KG1 (cell line): ENCODE results near the gene PFAS.
A peak's percentile ranks its signal among the peaks of the same experiment; 100 is the strongest.

Source experiments
- DNase-seq: peaks from one replicate; lab custom pipeline; 2025; lab: John Stamatoyannopoulos, UW

Gene PFAS

DNA sequence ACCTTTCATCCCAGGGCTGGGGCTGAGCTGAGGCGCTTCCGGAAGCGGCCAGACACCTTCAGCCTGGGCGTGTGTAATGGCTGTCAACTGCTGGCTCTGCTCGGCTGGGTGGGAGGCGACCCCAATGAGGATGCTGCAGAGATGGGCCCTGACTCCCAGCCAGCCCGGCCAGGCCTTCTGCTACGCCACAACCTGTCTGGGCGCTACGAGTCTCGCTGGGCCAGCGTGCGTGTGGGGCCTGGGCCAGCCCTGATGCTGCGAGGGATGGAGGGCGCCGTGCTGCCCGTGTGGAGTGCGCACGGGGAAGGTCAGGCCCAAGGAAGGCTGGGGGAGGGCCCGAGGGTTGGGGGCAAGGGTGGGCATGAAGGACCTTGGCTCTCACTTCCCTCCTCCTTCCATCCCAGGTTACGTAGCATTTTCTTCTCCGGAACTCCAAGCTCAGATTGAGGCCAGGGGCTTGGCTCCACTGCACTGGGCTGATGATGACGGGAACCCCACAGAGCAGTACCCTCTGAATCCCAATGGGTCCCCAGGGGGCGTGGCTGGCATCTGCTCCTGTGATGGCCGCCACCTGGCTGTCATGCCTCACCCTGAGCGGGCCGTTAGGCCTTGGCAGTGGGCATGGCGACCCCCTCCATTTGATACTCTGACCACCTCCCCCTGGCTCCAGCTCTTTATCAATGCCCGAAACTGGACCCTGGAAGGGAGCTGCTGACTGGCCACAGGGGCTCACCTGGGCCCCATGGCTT, 19.6 kb downstream of the PFAS start:
- no peak for DNase-seq

- DNase-seq, result no peak
These were observed 23.3 kb downstream of the PFAS start for GRCh38 chr17:8272421-8272820.

DNA sequence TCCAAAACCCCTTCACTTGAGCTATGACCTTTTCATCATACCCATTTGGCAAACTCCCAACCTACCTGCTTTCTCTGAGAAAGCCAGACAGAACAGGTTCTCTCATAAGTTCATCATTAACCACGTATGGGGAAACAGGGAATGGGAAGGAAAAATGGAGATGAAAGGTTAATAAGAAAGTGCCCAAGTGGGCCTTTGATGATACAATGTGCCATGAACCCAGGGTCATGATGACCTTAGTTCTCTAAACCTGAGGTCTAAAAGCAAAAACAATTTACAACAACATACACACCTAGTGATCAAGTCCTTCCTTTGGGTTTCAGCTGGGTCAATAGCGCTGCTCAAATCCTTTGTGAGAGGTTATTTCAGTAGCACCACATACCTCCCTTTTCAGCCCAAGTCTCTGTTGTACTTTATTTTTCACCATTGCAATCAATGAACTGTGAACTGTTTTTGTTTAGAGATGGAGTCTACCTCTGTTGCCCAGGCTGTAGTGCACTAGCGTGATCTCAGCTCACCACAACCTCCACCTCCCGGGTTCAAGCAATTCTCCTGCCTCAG, 24.9 kb downstream of the PFAS start:
- no peak for DNase-seq

GRCh38 chr17:8274816-8275215, 25.7 kb downstream of the PFAS start:
- no peak for DNase-seq

GRCh38 chr17:8275421-8276290, 26.6 kb downstream of the PFAS start:
- no peak for DNase-seq

DNA sequence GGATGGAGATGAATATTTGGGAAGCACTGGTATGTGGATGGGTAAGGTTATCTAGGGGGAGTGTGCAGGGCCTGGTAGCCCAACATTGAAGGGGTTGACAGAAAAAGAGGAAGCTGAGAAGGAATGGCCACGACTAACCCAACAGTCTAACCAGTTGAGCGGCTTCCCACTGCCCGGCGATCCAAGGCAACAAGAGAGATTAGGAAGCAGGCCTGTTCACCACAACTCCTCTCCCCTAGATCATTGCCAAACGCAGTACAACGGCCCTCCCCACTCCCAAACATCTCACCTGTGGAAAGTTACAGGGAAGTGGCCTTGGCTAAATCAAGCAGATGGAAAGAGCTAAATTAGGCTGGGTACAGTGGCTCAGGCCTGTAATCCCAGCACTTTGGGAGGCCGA, 28.2 kb downstream of the PFAS start:
- no peak for DNase-seq

- DNase-seq, result no peak
These were observed 33.3 kb downstream of the PFAS start for GRCh38 chr17:8282345-8282744.

- DNase-seq, result no peak
These were observed 34.3 kb downstream of the PFAS start for GRCh38 chr17:8283356-8283755.

DNA sequence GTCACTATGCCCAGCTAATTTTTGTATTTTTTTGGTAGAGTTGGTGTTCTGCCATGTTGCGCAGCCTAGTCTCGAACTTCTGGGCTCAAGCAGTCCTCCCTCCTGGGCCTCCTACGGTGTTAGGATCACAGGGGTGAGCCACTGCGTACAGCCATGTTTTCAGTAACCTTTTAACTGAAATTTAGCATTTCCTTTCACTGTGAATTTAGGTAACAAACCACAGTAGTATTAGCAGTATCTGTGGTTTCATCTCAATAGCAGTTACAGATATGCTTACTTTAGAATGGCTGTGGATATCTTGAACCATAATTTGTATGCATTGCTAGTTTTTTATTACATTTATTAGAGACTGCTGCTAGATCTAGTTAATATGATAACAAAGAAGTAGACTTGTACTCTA, 35.0 kb downstream of the PFAS start:
- no peak for DNase-seq

DNA sequence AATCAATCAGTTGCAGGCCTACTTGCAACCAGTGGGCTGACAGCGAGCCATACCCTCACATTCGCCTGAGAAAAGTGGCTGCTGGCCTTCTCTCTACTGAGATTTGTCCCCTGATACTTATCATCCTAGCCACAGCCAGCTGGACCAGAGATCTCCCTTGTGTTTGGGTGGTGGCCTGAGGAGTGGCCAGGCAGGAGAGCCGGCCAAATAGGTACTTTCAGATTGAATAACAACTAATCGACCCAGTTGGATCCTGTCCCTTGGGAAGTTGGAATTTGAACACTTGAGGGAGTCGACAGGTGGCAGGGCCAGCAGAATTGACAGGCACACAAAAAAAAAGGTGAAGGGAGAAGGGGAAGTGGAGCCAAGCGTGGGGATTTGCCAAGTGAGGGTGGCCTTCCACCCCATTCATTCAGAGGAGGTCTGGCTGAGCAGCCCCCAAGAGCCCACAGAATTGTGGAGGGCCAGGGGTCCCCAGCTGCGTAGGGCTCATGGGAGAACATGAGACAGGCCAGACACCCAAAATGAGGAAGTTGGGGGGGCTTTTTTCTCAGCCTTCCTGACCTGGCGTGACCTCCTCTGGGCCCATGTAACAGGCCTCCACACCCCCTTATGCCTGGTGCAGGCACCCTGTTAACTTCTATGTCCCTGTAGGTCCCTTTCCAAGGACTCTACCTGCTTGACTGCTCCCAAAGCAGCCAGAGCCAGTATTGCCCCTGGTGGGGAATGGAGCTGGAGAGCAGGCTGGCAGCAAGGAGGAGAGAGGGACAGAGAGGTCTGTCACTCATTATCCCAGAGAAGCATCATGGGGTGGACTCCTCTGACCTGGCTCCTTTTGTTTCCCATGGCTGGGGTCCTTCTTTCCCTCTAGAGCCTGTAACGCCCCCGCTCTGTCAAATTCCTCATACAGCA, 36.4 kb downstream of the PFAS start:
- DNase-seq, result no peak

- no peak for DNase-seq
These were observed 38.7 kb downstream of the PFAS start for GRCh38 chr17:8287651-8288335.

- peak; percentile 19 for DNase-seq
These were observed 39.4 kb downstream of the PFAS start, which contains the start of gene RANGRF for GRCh38 chr17:8288336-8289102. RANGRF (plus strand) TSS chr17:8288670; CDS start chr17:8288789, 119 bp downstream.

GRCh38 chr17:8289103-8289397, 40.0 kb downstream of the PFAS start:
- no peak for DNase-seq

GRCh38 chr17:8290043-8290442, 41.0 kb downstream of the PFAS start:
- no peak for DNase-seq

GRCh38 chr17:8292639-8293395, 43.7 kb downstream of the PFAS start:
- DNase-seq, result no peak

DNA sequence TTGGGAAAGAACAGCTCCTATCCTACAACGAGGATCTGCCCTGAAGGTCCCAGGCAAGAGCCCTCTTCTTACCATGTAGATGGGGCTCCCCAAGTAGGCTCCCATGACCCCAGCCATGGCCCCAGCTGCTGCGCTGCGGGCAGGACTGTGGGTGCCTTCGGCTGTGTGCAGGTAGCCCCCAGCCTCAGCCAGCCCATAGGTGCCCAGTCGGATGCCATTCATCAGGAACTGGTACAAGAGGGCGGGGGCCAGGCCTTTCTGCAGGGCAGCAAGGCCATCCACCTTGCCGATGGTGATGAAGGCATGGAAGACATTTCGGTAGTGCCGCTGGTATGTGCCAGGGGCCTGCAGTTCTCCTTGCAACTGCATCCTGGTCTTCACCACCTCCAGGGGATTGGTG, 45.3 kb downstream of the PFAS start:
- DNase-seq, result no peak

DNA sequence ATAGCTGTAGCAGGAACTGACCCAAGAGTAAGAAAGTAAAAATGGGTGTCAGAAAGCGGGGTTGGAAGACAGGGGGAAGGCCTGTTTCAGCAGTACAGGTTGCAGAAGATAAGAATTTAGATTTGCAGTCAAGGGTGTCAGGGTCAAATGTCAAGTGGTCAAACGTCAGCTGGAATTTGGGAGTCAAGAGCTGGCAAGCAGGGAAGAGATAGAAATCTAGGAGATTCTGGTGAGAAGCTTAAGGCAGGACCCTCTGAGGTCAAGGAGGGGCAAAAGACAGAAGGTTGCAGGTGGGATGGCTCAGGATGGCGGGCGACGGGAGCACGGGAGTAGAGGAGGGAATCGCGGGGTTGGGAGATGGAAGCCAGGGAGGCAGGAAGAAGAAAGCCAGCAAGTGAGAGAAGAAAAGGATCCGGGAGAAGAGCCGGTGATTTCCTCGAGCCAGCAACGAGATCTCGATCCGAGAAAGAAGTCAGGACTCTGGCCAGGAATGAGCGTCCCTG, 45.8 kb downstream of the PFAS start:
- no peak for DNase-seq

GRCh38 chr17:8300226-8300625, 51.1 kb downstream of the PFAS start:
- no peak for DNase-seq

DNA sequence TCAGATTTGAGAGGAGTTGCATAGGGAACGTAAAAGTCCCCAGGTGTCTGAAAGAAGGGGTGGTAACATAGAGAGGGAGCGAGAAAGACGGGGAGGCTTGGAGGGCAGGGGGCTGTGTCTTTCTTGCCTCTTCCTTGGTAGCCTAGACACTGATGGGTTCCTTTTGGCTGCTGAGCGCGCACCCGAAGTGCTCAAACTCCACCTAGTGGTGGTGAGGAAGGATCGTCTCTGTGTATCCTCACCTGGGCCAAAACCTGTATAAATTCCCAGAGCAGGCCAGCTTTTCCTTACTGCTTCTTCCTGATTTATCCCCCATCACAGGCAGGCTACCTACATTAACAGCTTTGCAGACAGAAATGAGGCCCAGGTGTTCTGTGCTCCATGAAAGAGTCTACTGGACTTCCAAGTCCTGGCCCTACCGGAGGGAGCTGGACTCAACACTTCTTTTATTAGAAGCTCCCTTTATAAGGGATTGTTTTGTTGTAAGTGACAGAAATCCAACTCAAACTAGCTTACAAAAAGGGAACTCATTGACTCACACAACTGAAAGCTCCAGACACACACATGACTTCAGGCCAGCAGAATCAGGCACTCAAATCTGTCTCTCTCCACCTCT, 51.6 kb downstream of the PFAS start:
- no peak for DNase-seq
